ENCODE measurements around the gene UBE2I. TPM values are rescaled to one million over a fixed set of nuclear protein-coding genes. Genes with fewer than 3 reads are reported as not detected.

Gene UBE2I
- total RNA-seq, 1 experiment from 2014 or later, result 198 TPM

- Histone ChIP-seq H3K27ac (ENCODE audit: low read length) (no peak overlapping the region), H3K36me3 (ENCODE audit: control insufficient read depth, insufficient read depth, low read length) (no peaks in the 10 kb centered on the region), H3K9me3 (ENCODE audit: control insufficient read depth, insufficient read depth, low read depth, low read length) (no peaks in the 10 kb centered on the region), H3K4me3 (ENCODE audit: low read depth in 2 of 2, low read length in 2 of 2) (no peak overlapping the region), H3K27me3 (ENCODE audit: control insufficient read depth, insufficient read depth, low read length) (no peaks in the 10 kb centered on the region), H3K4me1 (ENCODE audit: control insufficient read depth, insufficient read depth, low read length) (no peaks in the 10 kb centered on the region; the same call in 1 of the 2 replicates)
- intact Hi-C loops (cut with micrococcal nuclease; ENCODE audit: unreplicated experiment), result no loop called here
- DNase-seq (ENCODE audit: low read depth, low spot score) (no peak), ATAC-seq (no peak)
- TF ChIP-seq SIN3A (IDR thresholded peaks at IDR 0.05; ENCODE audit: borderline replicate concordance, insufficient read depth, low read depth, low read length), result no peak
- no peak for TF ChIP-seq TCF7L2 (IDR thresholded peaks at IDR 0.05; ENCODE audit: low read depth, low read length)
- POLR2A ChIA-PET, result no interaction called here
- CTCF ChIA-PET, result interaction anchor here (0.8 kb wide), 1 partner anchor 15 kb away, joined by 3 read pairs; no protein-coding TSS in a partner anchor
- no TSS peak for BruUV-seq (replicated peaks)
- in situ Hi-C loops (cut with HindIII; ENCODE audit: low pct_unique_long_range_greater_than_20kb, low sequenced_read_pairs), result no loop called here
Observed at GRCh38 chr16:1344499-1344898, 35.1 kb downstream of the UBE2I start.

- no peak for ATAC-seq
- no peak overlapping the region for H3K4me3 ChIP-seq (ENCODE audit: low read depth in 2 of 2, low read length in 2 of 2)
- no peaks in the 10 kb centered on the region for H3K9me3 ChIP-seq (ENCODE audit: control insufficient read depth, insufficient read depth, low read depth, low read length)
- POLR2A ChIA-PET, result no interaction called here
- in situ Hi-C loops (cut with HindIII; ENCODE audit: low pct_unique_long_range_greater_than_20kb, low sequenced_read_pairs), result no loop called here
- DNase-seq (ENCODE audit: low read depth, low spot score), result no peak
- CTCF ChIA-PET, result interaction anchor here (0.8 kb wide), 1 partner anchor 15 kb away, joined by 3 read pairs; no protein-coding TSS in a partner anchor
- H3K27ac ChIP-seq (ENCODE audit: low read length), result no peak overlapping the region
- H3K27me3 ChIP-seq (ENCODE audit: control insufficient read depth, insufficient read depth, low read length), result no peaks in the 10 kb centered on the region
- H3K4me1 ChIP-seq (ENCODE audit: control insufficient read depth, insufficient read depth, low read length), result no peaks in the 10 kb centered on the region; the same call in 1 of the 2 replicates
- intact Hi-C loops (cut with micrococcal nuclease; ENCODE audit: unreplicated experiment), result no loop called here
- no peak for TF ChIP-seq SIN3A (IDR thresholded peaks at IDR 0.05; ENCODE audit: borderline replicate concordance, insufficient read depth, low read depth, low read length)
- no TSS peak for BruUV-seq (replicated peaks)
- H3K36me3 ChIP-seq (ENCODE audit: control insufficient read depth, insufficient read depth, low read length), result no peaks in the 10 kb centered on the region
Observed at GRCh38 chr16:1345087-1345486, 35.7 kb downstream of the UBE2I start.

DNA sequence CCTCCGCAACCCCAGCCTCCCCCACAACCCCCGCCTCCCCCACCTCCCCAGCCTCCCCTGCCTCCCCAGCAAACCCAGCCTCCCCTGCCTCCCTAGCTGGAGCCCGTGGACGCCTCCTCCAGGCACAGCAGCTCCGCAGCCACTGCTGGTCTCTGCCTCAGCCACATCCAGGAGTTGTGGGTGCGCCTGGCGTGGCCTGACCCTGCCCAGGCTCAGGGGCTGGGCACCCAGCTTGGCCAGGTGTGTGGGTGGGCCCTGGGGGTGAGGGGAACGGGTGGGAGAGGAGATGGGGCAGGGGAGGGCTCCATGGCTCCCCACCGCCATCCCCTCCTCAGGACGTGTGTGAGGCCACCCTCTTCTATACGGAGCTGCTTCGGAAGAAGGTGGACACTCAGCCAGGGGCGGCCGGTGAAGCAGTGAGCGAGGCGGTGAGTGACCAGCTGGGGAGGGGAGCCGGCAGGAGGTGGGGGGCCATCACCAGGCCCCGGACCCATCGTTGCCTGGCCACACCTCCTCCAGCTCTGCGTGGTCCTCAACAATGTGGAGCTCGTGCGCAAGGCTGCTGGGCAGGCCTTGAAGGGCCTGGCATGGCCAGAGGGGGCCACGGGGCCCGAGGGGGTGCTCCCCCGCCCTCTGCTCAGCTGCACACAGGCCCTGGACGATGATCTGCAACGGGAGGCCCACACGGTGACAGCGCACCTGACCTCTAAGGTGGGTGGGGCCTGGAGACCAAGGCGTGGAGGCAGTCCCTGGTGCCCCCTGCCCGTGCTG, 36.4 kb downstream of the UBE2I start:
- BruUV-seq (replicated peaks), result no TSS peak
- Histone ChIP-seq H3K27ac (ENCODE audit: low read length) (no peak overlapping the region), H3K9me3 (ENCODE audit: control insufficient read depth, insufficient read depth, low read depth, low read length) (no peaks in the 10 kb centered on the region), H3K36me3 (ENCODE audit: control insufficient read depth, insufficient read depth, low read length) (no peaks in the 10 kb centered on the region), H3K4me3 (ENCODE audit: low read depth in 2 of 2, low read length in 2 of 2) (no peak overlapping the region), H3K4me1 (ENCODE audit: control insufficient read depth, insufficient read depth, low read length) (peaks cover 7% of the 10 kb centered on the region), H3K27me3 (ENCODE audit: control insufficient read depth, insufficient read depth, low read length) (no peaks in the 10 kb centered on the region)
- TF ChIP-seq POLR2AphosphoS5 (IDR thresholded peaks at IDR 0.05; ENCODE audit: low read depth, low read length), result no peak
- TF ChIP-seq, protein P1, sequence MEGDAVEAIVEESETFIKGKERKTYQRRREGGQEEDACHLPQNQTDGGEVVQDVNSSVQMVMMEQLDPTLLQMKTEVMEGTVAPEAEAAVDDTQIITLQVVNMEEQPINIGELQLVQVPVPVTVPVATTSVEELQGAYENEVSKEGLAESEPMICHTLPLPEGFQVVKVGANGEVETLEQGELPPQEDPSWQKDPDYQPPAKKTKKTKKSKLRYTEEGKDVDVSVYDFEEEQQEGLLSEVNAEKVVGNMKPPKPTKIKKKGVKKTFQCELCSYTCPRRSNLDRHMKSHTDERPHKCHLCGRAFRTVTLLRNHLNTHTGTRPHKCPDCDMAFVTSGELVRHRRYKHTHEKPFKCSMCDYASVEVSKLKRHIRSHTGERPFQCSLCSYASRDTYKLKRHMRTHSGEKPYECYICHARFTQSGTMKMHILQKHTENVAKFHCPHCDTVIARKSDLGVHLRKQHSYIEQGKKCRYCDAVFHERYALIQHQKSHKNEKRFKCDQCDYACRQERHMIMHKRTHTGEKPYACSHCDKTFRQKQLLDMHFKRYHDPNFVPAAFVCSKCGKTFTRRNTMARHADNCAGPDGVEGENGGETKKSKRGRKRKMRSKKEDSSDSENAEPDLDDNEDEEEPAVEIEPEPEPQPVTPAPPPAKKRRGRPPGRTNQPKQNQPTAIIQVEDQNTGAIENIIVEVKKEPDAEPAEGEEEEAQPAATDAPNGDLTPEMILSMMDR (IDR thresholded peaks at IDR 0.05), result no peak
- TF ChIP-seq TCF7L2 (IDR thresholded peaks at IDR 0.05; ENCODE audit: low read depth, low read length), result no peak
- TF ChIP-seq SIN3A (IDR thresholded peaks at IDR 0.05; ENCODE audit: borderline replicate concordance, insufficient read depth, low read depth, low read length), result no peak
- TF ChIP-seq, protein P2, sequence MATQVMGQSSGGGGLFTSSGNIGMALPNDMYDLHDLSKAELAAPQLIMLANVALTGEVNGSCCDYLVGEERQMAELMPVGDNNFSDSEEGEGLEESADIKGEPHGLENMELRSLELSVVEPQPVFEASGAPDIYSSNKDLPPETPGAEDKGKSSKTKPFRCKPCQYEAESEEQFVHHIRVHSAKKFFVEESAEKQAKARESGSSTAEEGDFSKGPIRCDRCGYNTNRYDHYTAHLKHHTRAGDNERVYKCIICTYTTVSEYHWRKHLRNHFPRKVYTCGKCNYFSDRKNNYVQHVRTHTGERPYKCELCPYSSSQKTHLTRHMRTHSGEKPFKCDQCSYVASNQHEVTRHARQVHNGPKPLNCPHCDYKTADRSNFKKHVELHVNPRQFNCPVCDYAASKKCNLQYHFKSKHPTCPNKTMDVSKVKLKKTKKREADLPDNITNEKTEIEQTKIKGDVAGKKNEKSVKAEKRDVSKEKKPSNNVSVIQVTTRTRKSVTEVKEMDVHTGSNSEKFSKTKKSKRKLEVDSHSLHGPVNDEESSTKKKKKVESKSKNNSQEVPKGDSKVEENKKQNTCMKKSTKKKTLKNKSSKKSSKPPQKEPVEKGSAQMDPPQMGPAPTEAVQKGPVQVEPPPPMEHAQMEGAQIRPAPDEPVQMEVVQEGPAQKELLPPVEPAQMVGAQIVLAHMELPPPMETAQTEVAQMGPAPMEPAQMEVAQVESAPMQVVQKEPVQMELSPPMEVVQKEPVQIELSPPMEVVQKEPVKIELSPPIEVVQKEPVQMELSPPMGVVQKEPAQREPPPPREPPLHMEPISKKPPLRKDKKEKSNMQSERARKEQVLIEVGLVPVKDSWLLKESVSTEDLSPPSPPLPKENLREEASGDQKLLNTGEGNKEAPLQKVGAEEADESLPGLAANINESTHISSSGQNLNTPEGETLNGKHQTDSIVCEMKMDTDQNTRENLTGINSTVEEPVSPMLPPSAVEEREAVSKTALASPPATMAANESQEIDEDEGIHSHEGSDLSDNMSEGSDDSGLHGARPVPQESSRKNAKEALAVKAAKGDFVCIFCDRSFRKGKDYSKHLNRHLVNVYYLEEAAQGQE (IDR thresholded peaks at IDR 0.05; ENCODE audit: insufficient read depth in 1 of 2, low read depth in 2 of 2, low read length in 1 of 2), result no peak
- in situ Hi-C loops (cut with HindIII; ENCODE audit: low pct_unique_long_range_greater_than_20kb, low sequenced_read_pairs) (no loop called here), intact Hi-C loops (cut with micrococcal nuclease; ENCODE audit: unreplicated experiment) (no loop called here)
- ChIA-PET CTCF (interaction anchor here (0.6 kb wide), 1 partner anchor 15 kb away, joined by 7 read pairs; no protein-coding TSS in a partner anchor), POLR2A (no interaction called here)
- ATAC-seq (no peak), DNase-seq (ENCODE audit: low read depth, low spot score) (no peak)
